Fibroblast of skin of right quadriceps (primary cell): ENCODE results near the gene OR51B6.

Experiments
- DNase-seq: peaks from one replicate; pipeline ENCODE4 v3.0.0-alpha.2; 2013

Gene OR51B6

GRCh38 chr11:5366856-5367255, 15.5 kb downstream of the OR51B6 start:
- DNase-seq, result peak; percentile 35

- peak; percentile 89 for DNase-seq
Measured at GRCh38 chr11:5367448-5368074, 16.3 kb downstream of the OR51B6 start.

- no peak for DNase-seq
Measured at GRCh38 chr11:5368502-5369043, 17.3 kb downstream of the OR51B6 start.

GRCh38 chr11:5369789-5370188, 18.5 kb downstream of the OR51B6 start:
- peak; percentile 63 for DNase-seq

GRCh38 chr11:5380740-5381342, 29.5 kb downstream of the OR51B6 start:
- DNase-seq, result peak; percentile 59

- DNase-seq, result no peak
Measured at GRCh38 chr11:5383576-5383975, 32.3 kb downstream of the OR51B6 start, which contains the start of gene OR51M1. TSS of gene OR51M1 (plus strand) at chr11:5383812. CDS start at chr11:5389399, 5,587 bp downstream.

GRCh38 chr11:5384335-5384734, 33.0 kb downstream of the OR51B6 start:
- no peak for DNase-seq

GRCh38 chr11:5390210-5390609, 38.9 kb downstream of the OR51B6 start:
- no peak for DNase-seq

- DNase-seq, result no peak
Measured at GRCh38 chr11:5394091-5394490, 42.8 kb downstream of the OR51B6 start.

- DNase-seq, result no peak
Measured at GRCh38 chr11:5398936-5399335, 47.6 kb downstream of the OR51B6 start.
